Measurements from ENCODE around the gene MRPL21.
"Not testable (repeated sequence)": the region's sequence is repeated elsewhere in the genome, so short reads cannot be mapped to it uniquely, and the experiment has no call there.

MRPL21 gene

DNA sequence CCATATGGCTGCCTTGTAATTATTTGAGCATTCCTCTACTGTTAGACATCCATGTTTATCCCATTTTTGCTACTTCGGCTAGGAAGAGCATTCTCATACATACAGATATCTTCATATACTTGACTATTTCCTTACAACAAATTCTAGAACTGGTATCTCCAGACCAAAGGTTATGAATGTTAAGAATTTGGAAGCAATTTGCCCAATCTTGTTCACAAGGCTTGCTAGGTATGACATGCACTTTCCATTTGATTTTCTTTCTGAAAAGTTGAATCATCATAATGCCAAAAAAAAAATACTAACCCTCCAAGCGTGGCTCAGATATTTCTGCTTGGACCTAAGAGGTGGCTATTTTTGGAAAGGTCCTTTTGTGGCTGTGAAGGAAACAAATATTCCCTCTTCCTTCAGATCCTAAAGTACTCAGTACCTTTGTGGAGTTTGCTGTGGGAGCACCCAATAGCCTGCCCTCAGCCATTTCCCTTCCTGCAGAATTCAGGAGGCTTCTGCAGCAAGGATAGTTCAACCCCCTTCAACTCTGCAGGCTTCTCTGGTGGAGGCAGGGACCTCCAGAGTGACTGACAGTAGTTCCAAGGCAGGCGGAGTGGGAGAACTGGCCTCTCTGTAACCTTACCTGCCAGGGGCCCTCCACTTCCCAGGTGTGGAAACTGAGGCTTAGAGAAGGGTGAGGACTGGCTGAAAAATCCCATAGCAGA lies 39.9 kb downstream of the MRPL21 start:
- no peak for DNase-seq

DNA sequence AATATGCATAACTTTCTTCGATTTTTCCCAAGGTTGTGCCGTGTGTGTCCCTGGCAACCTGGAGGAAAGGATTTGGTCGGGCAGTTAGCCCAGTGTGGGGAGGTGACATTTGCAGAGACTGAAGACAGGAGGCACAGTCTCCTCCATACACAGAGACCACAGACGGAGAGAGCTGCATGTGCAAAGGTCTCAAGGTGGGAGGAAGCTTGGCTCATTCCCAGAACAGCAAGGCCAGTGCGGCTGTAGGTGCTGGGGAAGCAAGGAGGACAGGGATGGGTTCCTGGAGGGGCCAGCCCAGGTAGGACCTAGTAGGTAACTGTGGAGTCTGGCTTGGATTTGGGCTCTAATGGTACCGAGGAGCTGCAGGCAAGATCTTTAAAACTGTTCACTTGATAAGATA lies 41.2 kb downstream of the MRPL21 start:
- DNase-seq: no peak

DNA sequence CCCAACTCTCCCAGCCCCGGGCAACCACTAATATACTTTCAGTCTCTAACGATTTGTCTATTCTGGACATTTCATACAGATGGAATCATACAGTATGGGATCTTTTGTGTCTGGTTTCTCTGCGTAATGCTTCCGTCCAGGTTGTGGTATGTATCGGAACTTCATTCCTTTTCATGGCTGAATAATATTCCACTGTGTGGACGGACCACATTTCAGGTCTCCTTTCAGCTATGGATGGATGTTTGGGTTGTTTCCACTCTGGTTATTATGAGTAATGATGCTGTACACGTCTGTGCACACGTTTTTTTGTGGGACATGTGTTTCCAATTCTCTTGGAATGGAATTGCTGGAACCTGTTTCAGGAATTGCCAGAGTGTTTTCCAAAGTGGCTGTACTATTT lies 44.5 kb downstream of the MRPL21 start:
- DNase-seq: no peak

DNA sequence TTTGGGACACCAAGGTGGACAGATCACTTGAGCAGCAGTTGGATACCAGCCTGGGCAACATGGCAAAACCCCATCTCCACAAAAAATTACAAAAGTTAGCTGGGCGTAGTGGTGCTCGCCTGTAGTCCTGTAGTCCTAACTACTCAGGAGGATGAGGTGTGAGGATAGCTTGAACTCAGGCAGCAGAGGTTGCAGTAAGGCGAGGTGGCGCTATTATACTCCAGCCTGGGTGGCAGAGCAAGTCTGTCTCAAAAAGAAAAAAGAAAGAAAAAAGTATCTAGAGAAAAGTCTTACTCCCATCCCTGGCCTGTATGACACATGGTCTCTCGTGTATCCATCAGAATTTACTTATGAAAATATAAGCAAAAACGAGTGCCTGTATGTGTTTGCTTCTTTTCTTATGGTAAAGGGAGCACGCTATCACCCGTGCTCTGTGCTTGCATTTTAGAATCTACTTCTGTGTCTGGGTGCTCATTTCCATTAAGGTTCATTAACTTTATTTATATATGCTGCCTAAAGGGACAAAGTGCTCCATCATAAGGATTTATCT lies 46.5 kb downstream of the MRPL21 start:
- no peak for DNase-seq

DNA sequence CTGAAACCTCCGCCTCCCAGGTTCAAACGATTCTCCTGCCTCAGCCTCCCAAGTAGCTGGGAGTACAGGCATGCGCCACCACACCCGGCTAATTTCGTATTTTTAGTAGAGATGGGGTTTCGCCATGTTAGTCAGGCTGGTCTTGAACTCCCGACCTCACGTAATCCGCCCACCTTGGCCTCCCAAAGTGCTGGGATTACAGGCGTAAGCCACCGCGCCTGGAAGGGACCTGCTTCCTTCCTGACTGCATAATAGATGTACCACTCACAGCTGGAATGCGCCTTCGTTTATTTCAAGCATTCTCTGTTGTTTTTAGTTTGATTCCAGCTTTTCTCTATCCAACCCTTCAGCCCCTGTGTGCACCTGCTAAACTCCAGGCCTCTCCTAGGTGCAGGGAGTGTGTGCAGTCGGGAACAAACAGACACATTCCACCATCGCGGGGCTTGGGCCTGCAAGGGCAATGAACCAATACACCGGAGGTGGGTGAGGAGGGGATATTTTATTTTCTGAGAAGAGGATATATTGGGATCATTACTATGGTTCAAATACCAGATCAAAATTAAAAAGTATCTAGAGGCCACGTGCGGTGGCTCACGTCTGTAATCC lies 47.1 kb downstream of the MRPL21 start:
- DNase-seq: not testable (repeated sequence)

DNA sequence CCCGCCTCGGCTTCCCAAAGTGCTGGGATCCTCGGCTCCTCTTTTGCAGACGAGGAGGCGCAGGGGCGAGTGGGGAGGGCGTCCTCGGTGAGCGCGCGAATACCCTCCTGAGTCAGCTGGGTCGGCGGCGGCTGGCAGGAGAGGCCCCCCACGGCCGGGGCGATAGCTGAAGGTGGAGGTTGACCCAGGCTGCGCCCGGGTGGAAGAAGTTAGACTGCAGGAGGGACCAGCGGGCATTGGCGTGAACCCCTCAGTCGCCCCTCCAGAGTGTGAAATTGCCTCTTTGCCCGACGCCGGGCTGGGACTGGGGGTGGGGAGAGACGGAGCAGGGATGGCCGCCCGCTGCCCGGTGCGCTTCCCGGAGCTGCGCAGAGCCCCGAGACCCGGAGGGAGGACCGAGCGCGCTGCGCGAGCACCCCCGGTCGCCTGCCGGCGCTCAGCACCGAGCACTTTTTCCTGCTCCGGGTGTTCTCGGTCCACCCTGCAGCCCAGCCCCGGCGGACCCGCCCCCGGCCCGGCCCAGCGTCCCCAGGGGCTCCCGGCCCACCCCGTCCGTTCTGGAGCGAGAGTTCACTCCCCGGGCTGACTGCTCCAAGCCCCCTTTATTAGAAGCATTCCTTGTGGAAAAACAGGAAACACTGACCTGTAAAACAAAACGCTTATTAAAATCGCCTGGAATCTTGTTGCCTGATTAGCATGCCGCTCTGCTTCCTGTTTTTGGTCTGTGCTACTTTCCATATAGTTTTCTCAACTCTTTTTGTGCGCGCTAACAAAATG lies 48.2 kb downstream of the MRPL21 start:
- peak; percentile 20 for DNase-seq

DNA sequence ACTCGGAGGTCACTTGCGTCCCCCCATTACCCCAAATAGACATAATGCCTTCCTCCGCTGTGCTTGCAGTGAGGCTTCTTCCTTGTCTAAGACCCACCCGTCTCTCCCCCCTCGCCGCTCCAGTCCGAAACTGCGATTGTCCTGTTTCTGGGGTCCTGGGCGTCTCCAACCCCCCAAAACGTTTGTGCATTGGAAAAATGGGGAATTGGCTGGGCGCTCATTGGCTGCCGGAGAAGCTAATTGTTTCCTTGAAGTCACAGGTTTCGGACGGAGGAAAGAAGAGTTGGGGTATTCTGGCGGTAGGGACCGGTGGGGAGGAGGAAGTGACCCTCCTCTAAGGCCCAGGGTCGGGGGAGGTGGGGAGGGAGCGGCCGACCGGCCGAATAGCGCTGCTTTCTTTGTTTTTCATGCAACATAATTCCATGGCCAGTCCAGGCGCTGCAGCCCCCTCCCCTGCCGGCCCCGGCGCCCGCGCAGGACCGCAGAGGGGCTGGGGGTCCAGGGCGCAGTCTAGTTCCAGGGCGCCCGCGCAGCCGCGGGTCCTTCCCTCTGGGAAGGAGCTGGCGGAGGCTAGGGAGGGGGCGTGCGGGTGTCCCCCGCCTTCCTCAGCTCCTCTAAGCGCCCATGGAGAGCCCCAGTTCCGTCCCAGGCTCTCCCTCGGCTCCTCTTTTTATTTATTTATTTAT lies 49.2 kb downstream of the MRPL21 start:
- DNase-seq: no peak

DNA sequence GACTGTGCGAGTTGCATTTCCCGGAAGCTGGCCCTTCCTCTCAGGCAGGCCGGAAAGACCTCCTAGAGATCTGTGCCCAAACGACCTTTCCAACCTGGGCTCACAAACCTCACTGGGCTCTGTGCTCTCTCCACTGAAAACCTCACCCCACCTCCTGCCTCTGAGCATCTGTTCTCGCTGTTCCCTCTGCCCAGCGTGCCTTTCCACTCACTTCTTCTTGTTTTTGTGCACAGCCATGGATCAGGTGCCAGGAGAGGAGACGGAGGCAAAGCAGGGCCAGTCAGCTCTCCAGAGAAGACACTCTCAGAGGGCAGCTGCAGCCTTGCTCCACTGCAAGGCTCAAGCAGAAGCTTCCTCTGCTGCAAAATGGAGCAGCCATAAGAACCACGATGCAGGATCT lies 51.0 kb downstream of the MRPL21 start:
- DNase-seq: no peak

DNA sequence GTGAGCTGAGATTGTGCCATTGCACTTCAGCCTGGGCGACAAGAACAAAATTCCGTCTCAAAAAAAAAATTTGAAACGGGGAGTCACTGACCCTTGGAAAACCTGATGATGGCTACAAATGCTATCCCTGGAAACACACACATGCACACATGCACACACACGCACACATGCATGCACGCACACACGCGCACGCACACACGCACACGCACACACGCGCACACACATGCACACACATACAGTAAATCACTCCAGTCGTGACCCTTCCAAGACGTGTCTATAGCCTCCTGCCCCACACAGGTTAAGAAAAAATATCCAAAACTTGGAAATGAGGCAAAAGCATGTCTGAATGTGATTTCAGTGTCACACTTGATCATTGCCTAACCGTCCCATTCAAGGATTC lies 55.2 kb downstream of the MRPL21 start:
- no peak for DNase-seq

DNA sequence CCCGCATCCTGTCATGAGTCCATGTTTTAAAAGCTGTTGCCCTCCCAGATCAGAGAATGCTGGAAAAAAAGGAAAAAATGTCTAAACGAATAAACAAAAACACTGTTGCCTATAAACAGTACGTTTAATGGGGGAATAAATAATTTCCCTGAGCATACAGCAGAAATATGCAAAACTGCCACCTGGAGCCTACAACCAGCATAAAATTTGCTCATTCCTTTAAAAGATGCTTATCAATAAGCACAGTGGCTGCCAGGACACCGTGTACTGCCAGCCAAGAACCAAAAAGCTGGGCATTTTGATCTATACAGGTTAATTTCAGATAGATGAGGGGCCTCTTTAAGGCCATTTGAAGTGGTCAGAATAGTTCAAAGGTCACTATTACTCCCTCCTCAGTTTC lies 56.2 kb downstream of the MRPL21 start:
- no peak for DNase-seq

DNA sequence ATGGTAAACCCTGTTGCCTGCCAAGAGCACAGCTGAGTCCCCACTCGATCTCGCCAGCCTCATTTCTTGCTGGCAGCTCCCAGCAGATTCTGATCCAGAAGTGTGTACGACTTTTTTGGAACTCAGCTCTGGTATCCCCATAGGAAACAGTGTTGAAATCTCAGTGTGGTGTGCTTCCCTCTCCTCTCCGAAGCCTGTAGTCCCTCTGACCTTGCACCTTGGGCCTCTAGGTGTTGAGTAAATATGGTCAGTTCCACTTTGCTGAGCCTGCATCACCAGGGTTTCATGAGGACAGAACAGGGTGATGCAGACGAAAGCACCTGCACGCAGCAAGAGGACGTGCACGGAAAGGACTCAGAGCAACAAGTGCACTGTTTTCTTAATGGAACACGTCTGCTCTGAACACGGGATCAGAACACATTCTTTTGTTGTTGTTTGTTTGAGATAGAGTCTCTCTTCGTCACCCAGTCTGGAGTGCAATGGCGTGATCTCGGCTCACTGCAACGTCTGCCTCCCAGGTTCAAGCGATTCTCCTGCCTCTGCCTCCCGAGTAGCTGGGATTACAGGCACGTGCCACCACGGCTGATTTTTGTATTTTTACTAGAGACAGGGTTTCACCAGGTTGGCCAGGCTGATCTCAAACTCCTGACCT lies 58.2 kb downstream of the MRPL21 start:
- no peak for DNase-seq

DNA sequence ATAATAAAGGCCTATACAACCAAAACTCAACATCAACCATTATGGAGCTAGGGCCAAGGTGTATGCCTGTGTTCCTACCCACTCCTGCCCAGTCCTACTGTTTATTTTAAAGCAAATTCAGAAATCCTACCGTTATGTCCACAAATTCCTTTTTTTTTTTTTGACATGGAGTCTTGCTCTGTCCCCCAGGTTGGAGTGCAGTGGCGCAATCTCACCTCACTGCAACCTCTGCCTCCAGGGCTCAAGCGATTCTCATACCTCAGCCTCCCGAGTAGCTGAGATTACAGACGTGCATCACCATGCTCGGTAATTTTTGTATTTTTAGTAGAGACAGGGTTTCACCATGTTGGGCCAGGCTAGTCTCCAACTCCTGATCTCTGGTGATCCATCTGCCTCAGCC lies 58.8 kb downstream of the MRPL21 start:
- DNase-seq: no peak

DNA sequence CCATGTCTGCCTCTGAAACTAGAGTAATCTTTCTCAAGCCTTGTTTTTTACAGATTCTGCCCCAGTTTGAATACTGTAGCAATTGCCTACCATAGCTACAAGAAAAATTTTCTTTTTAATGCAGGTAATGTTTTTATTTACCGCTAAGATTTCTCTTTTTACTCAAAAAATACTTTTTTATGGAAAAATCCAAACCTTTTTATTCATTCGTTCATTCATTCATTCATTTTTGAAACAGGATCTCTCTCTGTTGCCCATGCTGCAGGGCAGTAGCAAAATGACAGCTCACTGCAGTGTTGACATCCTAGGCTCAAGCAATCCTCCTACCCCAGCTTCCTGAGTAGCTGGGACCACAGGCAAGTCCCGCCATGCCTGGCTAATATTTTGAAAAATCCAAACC lies 59.3 kb downstream of the MRPL21 start:
- no peak for DNase-seq

DNA sequence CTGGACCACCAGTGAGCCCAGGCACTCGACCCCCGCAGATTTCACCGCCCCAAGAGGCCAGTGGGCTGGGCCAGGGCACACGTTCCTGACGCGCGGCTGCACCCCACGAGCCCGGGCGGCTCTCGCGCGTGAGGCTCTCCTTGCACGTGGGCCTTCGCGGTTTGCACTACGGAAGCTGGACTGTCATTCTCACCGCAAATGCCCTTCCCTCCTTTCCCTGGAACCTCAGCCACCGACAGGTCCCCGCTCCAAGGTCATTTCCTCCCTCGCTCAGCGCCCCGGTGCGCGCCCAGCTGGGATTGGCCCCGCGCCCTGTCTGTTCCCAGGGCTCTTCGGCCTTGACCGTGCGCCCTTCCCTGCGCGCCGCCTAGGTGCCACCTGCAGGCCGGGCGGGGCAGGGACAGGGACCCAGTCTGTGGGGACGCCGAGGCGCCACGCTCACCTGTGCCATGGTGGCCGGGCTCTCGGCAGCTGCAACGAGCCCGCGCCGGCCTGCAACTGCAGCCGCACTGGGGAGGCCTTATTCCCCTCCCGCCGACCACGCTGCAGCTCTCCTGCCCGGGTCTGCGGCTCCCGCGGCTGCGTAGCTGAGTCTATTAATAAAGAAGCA lies 59.8 kb downstream of the MRPL21 start:
- DNase-seq: peak; percentile 85

DNA sequence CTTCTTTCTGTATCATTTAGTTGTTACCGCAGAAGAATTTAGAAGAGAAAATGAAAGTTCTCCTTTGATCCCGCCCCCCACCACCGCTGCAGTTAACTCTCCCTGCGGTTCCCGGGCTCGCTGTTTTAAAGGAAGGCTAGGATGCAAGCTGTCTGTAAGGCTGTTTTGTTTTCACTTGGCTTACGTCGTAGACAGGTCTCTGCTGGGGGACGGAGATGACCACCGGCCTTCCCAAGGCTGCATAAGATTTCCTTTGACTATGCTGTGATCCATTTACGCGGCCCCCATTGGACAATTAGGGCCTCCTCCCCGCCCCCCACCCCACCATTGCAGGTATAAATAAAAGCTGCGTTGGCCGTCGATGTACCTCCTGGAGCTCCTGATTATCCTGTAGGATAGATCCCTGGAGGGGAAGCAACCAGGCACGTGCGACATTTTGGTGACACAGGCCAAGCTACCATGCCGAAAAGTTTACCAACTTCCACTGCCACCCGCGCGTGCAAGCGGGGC lies 60.5 kb downstream of the MRPL21 start:
- DNase-seq: peak; percentile 68

DNA sequence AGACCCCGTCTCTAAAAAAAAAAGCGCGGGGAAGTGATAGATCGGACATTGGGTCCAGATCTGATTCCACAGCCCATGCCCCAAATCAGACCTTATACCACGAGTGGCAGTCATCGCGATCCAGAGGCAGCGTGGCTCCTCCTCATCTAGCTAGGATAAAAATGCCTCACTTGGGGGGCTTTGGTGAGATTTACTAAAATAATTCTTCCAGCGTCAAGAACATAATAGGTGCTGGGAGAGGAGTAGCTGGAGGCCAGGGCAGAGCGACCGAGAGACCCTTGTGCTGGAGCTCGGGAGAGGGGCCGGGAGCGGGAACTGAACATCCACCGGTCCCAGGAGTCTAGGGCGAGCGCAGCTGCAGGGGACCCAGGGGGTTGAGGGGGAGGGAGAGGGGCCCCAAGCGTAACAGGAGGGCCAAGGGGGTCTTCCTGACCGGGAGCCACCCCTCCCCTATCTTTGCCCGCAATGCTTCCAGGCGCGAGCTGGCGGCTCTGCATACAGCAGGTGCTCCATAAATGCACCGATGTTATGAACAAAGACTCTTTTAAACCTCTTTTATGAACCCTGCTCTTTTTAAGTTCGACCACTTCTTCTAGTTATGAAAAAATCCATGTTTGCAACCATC lies 61.1 kb downstream of the MRPL21 start:
- peak; percentile 8 for DNase-seq

DNA sequence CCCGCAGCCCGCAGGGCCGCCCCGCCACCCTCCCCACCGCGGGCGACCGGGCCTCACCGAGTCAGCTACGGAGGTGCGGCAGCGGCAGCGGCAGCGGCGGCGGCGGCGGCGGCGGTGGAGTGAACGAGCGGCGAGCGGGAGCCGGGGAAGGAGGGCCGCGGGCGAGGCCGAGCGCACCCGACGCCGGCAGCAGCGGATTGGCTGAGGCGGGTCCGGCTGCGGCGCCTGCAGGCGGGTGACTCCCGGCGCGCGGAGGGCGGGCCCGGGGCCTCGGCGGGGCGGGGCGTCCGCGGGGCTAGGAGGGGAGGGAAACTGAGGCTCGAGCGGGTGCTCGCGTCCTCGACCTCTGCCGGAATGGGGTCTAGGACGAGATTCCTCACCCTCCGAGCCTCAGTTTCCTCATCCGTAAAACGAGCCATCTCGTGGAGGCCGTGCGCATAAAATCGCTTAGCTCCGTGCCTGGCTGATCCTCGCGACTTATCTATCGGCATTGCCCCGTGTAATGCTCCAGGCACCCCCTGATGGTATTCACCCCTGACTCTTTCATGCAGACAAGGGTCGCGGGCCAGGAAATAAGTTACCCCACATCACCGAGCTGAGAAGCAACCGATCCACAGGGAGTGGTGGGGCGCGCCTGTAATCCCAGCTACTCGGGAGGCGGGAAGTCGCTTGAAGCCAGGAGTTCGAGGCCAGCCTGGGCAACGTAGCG lies 61.8 kb downstream of the MRPL21 start, which contains the start of gene CPT1A:
CPT1A (minus strand) TSS at position 199 of the 709 bp plus-strand sequence. CDS start 26,442 bp downstream, outside the sequence.
- DNase-seq: peak; percentile 79

Measured in activated CD4-positive, alpha-beta T cell treated with anti-CD3 and anti-CD28 coated beads for 48 hours (primary cell).